H1 (cell line): ENCODE measurements around the gene ALOX12. TPM values are rescaled to one million over a fixed set of nuclear protein-coding genes. Genes with fewer than 3 reads are reported as not detected.

ENCODE experiments used
- CTCF ChIA-PET: fragments of 300-600 bp; sonication (Branson Sonifier 250); formaldehyde crosslinking; loops from one replicate; lab custom pipeline; 2021; ENCODE audit not compliant: partially characterized antibody; lab: Charles Lee
- POLR2A ChIA-PET: fragments of 300-600 bp; sonication (Branson Sonifier 250); formaldehyde crosslinking; loops from one replicate; lab custom pipeline; 2021; ENCODE audit warnings: inconsistent platforms; ENCODE audit not compliant: partially characterized antibody; lab: Charles Lee
- DNase-seq, 2 experiments: peaks; one replicate each; pipeline versions ENCODE4 v3.0.0 to v3.0.0-alpha.2; 2010 to 2022; ENCODE audit warnings: low spot score in 2 of 2, low read depth in 1 of 2, mixed read lengths in 1 of 2
- FAIRE-seq: peaks from 2 replicates; lab custom pipeline; 2011; peaks lifted over from hg19 to GRCh38; lab: Jason Lieb, UNC
- H2AFZ ChIP-seq: 2 replicates; pipeline ENCODE4 v1.8.1; 2012; ENCODE audit warnings: low read length, inconsistent platforms
- H2AK5ac ChIP-seq: 2 replicates; pipeline ENCODE4 v1.6.1; 2013; ENCODE audit warnings: low read depth, low read length
- H2BK120ac ChIP-seq: replicated peaks from 2 replicates; pipeline ENCODE3; 2013; ENCODE audit warnings: low read depth, low read length, inconsistent platforms
- H2BK12ac ChIP-seq: 2 replicates; pipeline ENCODE4 v1.6.1; 2013; ENCODE audit warnings: low read depth, low read length
- H2BK15ac ChIP-seq: 2 replicates; pipeline ENCODE4 v1.6.1; 2013; ENCODE audit warnings: low read length
- H2BK20ac ChIP-seq: 2 replicates; pipeline ENCODE4 v1.6.1; 2013; ENCODE audit warnings: low read length
- H2BK5ac ChIP-seq: 2 replicates; pipeline ENCODE4 v1.6.1; 2013; ENCODE audit warnings: low read depth, low read length
- H3K14ac ChIP-seq: 2 replicates; pipeline ENCODE4 v1.6.1; 2013; ENCODE audit warnings: inconsistent platforms; ENCODE audit not compliant: insufficient read length
- H3K18ac ChIP-seq: 2 replicates; pipeline ENCODE4 v1.6.1; 2013; ENCODE audit warnings: low read length; ENCODE audit errors: extremely low read depth
- H3K23ac ChIP-seq: 2 replicates; pipeline ENCODE4 v1.6.1; 2013; ENCODE audit warnings: inconsistent platforms; ENCODE audit not compliant: insufficient read length
- H3K23me2 ChIP-seq: 2 replicates; pipeline ENCODE4 v1.6.1; 2013; ENCODE audit warnings: low read depth, low read length
- H3K27ac ChIP-seq: 2 replicates; pipeline ENCODE4 v1.6.1; 2011; ENCODE audit warnings: low read depth, low read length, inconsistent platforms
- H3K27me3 ChIP-seq, 4 experiments: replicated peaks in 1 of 4; 1 replicate in 1 of 4; 2 replicates in 3 of 4; pipeline versions ENCODE4 v1.6.1 to v1.8.1; 2011 to 2013; ENCODE audit warnings: low read length in 3 of 4, mild to moderate bottlenecking in 3 of 4, inconsistent platforms in 2 of 4, mixed read lengths in 2 of 4, moderate library complexity in 1 of 4; ENCODE audit not compliant: control insufficient read depth in 3 of 4, insufficient read depth in 3 of 4; ENCODE audit errors: extremely low read depth in 1 of 4
- H3K36me3 ChIP-seq, 4 experiments: 2 replicates each; pipeline versions ENCODE4 v1.6.1 to v1.8.1; 2011 to 2013; ENCODE audit warnings: mild to moderate bottlenecking in 4 of 4, low read length in 3 of 4, moderate library complexity in 2 of 4, control low read depth in 1 of 4, inconsistent platforms in 1 of 4; ENCODE audit not compliant: insufficient read depth in 4 of 4, control insufficient read depth in 2 of 4
- H3K4ac ChIP-seq: replicated peaks from 2 replicates; pipeline ENCODE3; 2013; ENCODE audit warnings: low read length, low read depth, mixed read lengths, inconsistent platforms; ENCODE audit not compliant: insufficient read length
- H3K4me1 ChIP-seq, 4 experiments: replicated peaks in 1 of 4; 1 replicate in 1 of 4; 2 replicates in 3 of 4; pipeline versions ENCODE4 v1.6.1 to v1.8.1; 2011 to 2013; ENCODE audit warnings: low read length in 3 of 4, inconsistent platforms in 2 of 4, mixed read lengths in 1 of 4; ENCODE audit not compliant: insufficient read depth in 4 of 4, control insufficient read depth in 3 of 4
- H3K4me2 ChIP-seq, 2 experiments: 2 replicates each; pipeline versions ENCODE4 v1.6.1 to v1.8.1; 2011 to 2013; ENCODE audit warnings: low read depth in 2 of 2, low read length in 2 of 2, control low read depth in 1 of 2, inconsistent platforms in 1 of 2, mild to moderate bottlenecking in 1 of 2; ENCODE audit not compliant: insufficient read depth in 1 of 2
- H3K4me3 ChIP-seq, 4 experiments: fragments of 200-600, 300-600 bp in 1 of 4; sonication (generic), shearing (Covaris generic), sonication (Bioruptor Twin) in 1 of 4; 2 replicates each; pipeline versions ENCODE4 v1.5.1 to v1.8.1; 2011 to 2016; ENCODE audit warnings: low read length in 4 of 4, low read depth in 3 of 4, control low read depth in 2 of 4, inconsistent platforms in 2 of 4, mild to moderate bottlenecking in 2 of 4, mixed read lengths in 1 of 4, moderate library complexity in 1 of 4; ENCODE audit not compliant: insufficient read depth in 2 of 4; ENCODE audit errors: extremely low read depth in 1 of 4
- H3K56ac ChIP-seq: replicated peaks from 2 replicates; pipeline ENCODE3; 2013; ENCODE audit warnings: low read depth, mild to moderate bottlenecking, mixed read lengths, low read length, inconsistent platforms; ENCODE audit not compliant: insufficient read length
- H3K79me1 ChIP-seq: 2 replicates; pipeline ENCODE4 v1.6.1; 2013; ENCODE audit warnings: low read depth, low read length, control low read depth
- H3K79me2 ChIP-seq, 2 experiments: 2 replicates each; pipeline versions ENCODE4 v1.6.1 to v1.8.1; 2012 to 2013; ENCODE audit warnings: low read length in 2 of 2, mild to moderate bottlenecking in 2 of 2, inconsistent platforms in 1 of 2; ENCODE audit not compliant: insufficient read depth in 2 of 2, control insufficient read depth in 1 of 2
- H3K9ac ChIP-seq, 4 experiments: replicated peaks in 1 of 4; 1 replicate in 1 of 4; 2 replicates in 3 of 4; pipeline versions ENCODE4 v1.6.1 to v1.8.1; 2011 to 2013; ENCODE audit warnings: low read depth in 3 of 4, low read length in 3 of 4, control low read depth in 2 of 4, mild to moderate bottlenecking in 2 of 4, moderate library complexity in 2 of 4, inconsistent platforms in 1 of 4; ENCODE audit errors: extremely low read depth in 1 of 4
- H3K9me3 ChIP-seq, 2 experiments: 2 replicates each; pipeline versions ENCODE4 v1.6.1 to v1.8.1; 2012 to 2013; ENCODE audit warnings: mild to moderate bottlenecking in 2 of 2, moderate library complexity in 2 of 2, control low read depth in 1 of 2, inconsistent platforms in 1 of 2, low read depth in 1 of 2, low read length in 1 of 2, mixed read lengths in 1 of 2; ENCODE audit not compliant: insufficient read depth in 2 of 2
- H4K20me1 ChIP-seq, 2 experiments: replicated peaks in 1 of 2; 2 replicates each; pipeline versions ENCODE3 to v1.8.1; 2011 to 2013; ENCODE audit warnings: inconsistent platforms in 2 of 2, low read length in 2 of 2, mild to moderate bottlenecking in 1 of 2; ENCODE audit not compliant: insufficient read depth in 2 of 2, control insufficient read depth in 1 of 2
- H4K5ac ChIP-seq: 2 replicates; pipeline ENCODE4 v1.6.1; 2013; ENCODE audit warnings: low read length, low read depth, mixed read lengths, inconsistent platforms; ENCODE audit not compliant: insufficient read length
- H4K8ac ChIP-seq: 2 replicates; pipeline ENCODE4 v1.8.0; 2013; ENCODE audit warnings: mild to moderate bottlenecking, moderate library complexity, low read length, inconsistent platforms; ENCODE audit not compliant: insufficient read depth; ENCODE audit errors: extremely low read depth
- H4K91ac ChIP-seq: replicated peaks from 2 replicates; pipeline ENCODE3; 2013; ENCODE audit warnings: low read length, mixed read lengths, inconsistent platforms; ENCODE audit not compliant: insufficient read length
- ASH2L ChIP-seq: fragments of 200-600, 300-600 bp; sonication (generic); IDR thresholded peaks from one replicate; pipeline ENCODE4 v1.7.1; 2017; ENCODE audit warnings: low read length
- FOSL1 ChIP-seq: IDR thresholded peaks from 2 replicates; pipeline ENCODE4 v1.6.1; 2011; ENCODE audit warnings: mild to moderate bottlenecking, low read depth, low read length, moderate library complexity; ENCODE audit not compliant: insufficient read depth
- HDAC6 ChIP-seq: IDR thresholded peaks from one replicate; pipeline ENCODE4 v1.7.1; 2012; ENCODE audit warnings: low read depth, mild to moderate bottlenecking, inconsistent platforms, low read length, moderate library complexity
- KDM1A ChIP-seq: fragments of 200-600, 300-600 bp; sonication (generic); IDR thresholded peaks from 2 replicates; pipeline ENCODE4 v1.7.1; 2016; ENCODE audit warnings: mild to moderate bottlenecking, low read length, borderline replicate concordance
- KDM5A ChIP-seq: fragments of 200-600 bp; IDR thresholded peaks from 2 replicates; pipeline ENCODE4 v1.7.1; 2012; ENCODE audit warnings: mild to moderate bottlenecking, low read length, inconsistent platforms, mixed read lengths
- MAFK ChIP-seq: IDR thresholded peaks from 2 replicates; pipeline ENCODE4 v1.6.1; 2012; ENCODE audit warnings: low read depth, mild to moderate bottlenecking, improper control_type of control experiment, low read length
- RNF2 ChIP-seq: fragments of 200-900, 300-1000 bp; sonication (generic); IDR thresholded peaks from 2 replicates; pipeline ENCODE4 v1.7.1; 2016; ENCODE audit warnings: borderline replicate concordance, low read depth, mild to moderate bottlenecking, antibody characterized with exemption, low read length; ENCODE audit not compliant: poor library complexity, severe bottlenecking; ENCODE audit errors: missing control alignments
- SAP30 ChIP-seq: fragments of 300-600 bp; sonication (generic); IDR thresholded peaks from 2 replicates; pipeline ENCODE4 v1.7.1; 2012; ENCODE audit warnings: low read length, moderate library complexity, mild to moderate bottlenecking, inconsistent platforms; ENCODE audit not compliant: insufficient read depth, insufficient replicate concordance
- SIX5 ChIP-seq: IDR thresholded peaks from 2 replicates; pipeline ENCODE4 v1.6.1; 2011; ENCODE audit warnings: mild to moderate bottlenecking, low read depth, low read length
- TAF1 ChIP-seq: IDR thresholded peaks from 2 replicates; pipeline ENCODE4 v1.6.1; 2011; ENCODE audit warnings: mild to moderate bottlenecking, low read depth, low read length
- WGBS, 2 experiments: shearing (Covaris generic) in 1 of 2; methylation state at CpG; one replicate each; pipeline versions ENCODE4 v1.1.6 to v1.1.7; 2013 to 2015; ENCODE audit warnings: low lambda C conversion rate in 2 of 2, mixed read lengths in 2 of 2, inconsistent platforms in 1 of 2, low coverage in 1 of 2, missing lambda C conversion rate in 1 of 2; ENCODE audit not compliant: insufficient replicate concordance in 2 of 2, insufficient coverage in 1 of 2, insufficient read length in 1 of 2; ENCODE audit errors: extremely low coverage in 1 of 2, missing lambda C conversion rate in 1 of 2; 5-methylcytosine and 5-hydroxymethylcytosine counted together
- polyA plus RNA-seq, 7 experiments: library from polyadenylated mRNA; depleted of rRNA in 3 of 7; stranded (reverse) in 5 of 7; unstranded in 2 of 7; fragments of >200 nt in 5 of 7; fragments of 200-250 nt in 2 of 7; gene quantifications; 1 replicate in 5 of 7; 2 replicates in 1 of 7; 4 replicates in 1 of 7; pipeline versions ENCODE4 v1.2.1 to v1.2.3, GENCODE V29; 2011 to 2013; ENCODE audit warnings: missing spikeins in 2 of 7, mixed read lengths in 2 of 7
- total RNA-seq: library from RNA; stranded (reverse); fragmentation: NEBNext Ultra II Directional; extraction: Animal tissue kit (Norgen Biotek cat#: 25700); gene quantifications from 2 replicates; pipeline ENCODE4 v1.2.1, GENCODE V29; 2021
- TF ChIP-seq, protein P1 (sequence below): IDR thresholded peaks from 2 replicates; pipeline ENCODE4 v1.6.1; 2012; ENCODE audit warnings: low read length, inconsistent platforms

Gene ALOX12
- total and polyA plus RNA-seq, 2 of the 8 experiments (the other 6 are each of a cell fraction or from before 2014, with no cell fraction given) = 1.4 to 2.0 TPM

DNA sequence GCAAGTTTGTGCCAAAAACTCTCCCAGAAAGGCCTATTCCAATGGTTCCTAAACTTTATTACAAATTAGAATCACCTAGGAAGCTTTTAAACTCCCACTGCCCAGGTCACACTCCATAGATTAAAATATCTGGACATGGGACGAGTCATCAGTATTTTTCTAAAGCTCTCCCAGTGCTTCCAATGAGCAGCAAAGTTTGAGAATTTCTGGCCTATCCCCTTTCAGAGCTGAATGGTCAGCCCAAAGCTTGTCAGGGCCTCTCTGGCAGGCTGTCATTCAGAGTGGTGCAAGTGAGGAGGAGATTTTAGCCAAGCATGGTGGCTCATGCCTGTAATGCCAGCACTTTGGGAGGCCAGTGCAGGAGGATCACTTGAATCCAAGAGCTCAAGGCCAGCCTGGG lies 29.4 kb downstream of the ALOX12 start:
- no peaks in the 10 kb centered on the region for H3K79me2 ChIP-seq
- TF ChIP-seq KDM5A (no peak), ASH2L (no peak), HDAC6 (no peak), RNF2 (no peak), SAP30 (no peak), SIX5 (no peak), MAFK (no peak), KDM1A (no peak), TAF1 (no peak), FOSL1 (no peak)
- TF ChIP-seq, protein P1, sequence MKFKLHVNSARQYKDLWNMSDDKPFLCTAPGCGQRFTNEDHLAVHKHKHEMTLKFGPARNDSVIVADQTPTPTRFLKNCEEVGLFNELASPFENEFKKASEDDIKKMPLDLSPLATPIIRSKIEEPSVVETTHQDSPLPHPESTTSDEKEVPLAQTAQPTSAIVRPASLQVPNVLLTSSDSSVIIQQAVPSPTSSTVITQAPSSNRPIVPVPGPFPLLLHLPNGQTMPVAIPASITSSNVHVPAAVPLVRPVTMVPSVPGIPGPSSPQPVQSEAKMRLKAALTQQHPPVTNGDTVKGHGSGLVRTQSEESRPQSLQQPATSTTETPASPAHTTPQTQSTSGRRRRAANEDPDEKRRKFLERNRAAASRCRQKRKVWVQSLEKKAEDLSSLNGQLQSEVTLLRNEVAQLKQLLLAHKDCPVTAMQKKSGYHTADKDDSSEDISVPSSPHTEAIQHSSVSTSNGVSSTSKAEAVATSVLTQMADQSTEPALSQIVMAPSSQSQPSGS = no peak

More for the DNA sequence above, 29.4 kb downstream of the ALOX12 start:
- Histone ChIP-seq H3K23me2 (peaks cover 11% of the 10 kb centered on the region), H2BK120ac (no peak overlapping the region), H3K27me3 (peaks cover 0 to 16% (median 14%) of the 10 kb centered on the region in 4 experiments; a peak in 6 of 7 replicates), H3K4ac (no peak overlapping the region), H3K9ac (no peak overlapping the region), H4K91ac (no peak overlapping the region), H3K4me2 (no peak overlapping the region), H3K56ac (no peak overlapping the region), H3K4me3 (no peak overlapping the region), H3K18ac (no peak overlapping the region), H3K4me1 (peaks cover 0 to 6% (median 3%) of the 10 kb centered on the region in 4 experiments; a peak in 6 of 7 replicates), H2BK15ac (no peak overlapping the region), H3K9me3 (no peaks in the 10 kb centered on the region), H4K5ac (no peak overlapping the region), H3K14ac (no peak overlapping the region), H3K79me1 (no peaks in the 10 kb centered on the region), H2AFZ (no peak overlapping the region), H4K8ac (no peak overlapping the region), H2AK5ac (no peak overlapping the region), H2BK20ac (no peak overlapping the region), H3K36me3 (peaks cover 0 to 8% (median 3%) of the 10 kb centered on the region in 4 experiments; a peak in 1 of 8 replicates), H3K23ac (no peak overlapping the region), H3K27ac (no peak overlapping the region), H2BK12ac (no peak overlapping the region), H2BK5ac (no peak overlapping the region), H4K20me1 (no peaks in the 10 kb centered on the region)
- FAIRE-seq (no peak), DNase-seq (no peak)
- POLR2A ChIA-PET = interaction anchor here (1.3 to 2.7 kb wide), 2 partner anchors 10 to 17 kb away, joined by 5 to 15 read pairs; partner anchors contain the start of gene SLC16A13
- CTCF ChIA-PET = interaction anchor here (0.7 to 2.4 kb wide), 5 partner anchors 14 to 152 kb away, joined by 3 to 6 read pairs (median 3); no protein-coding TSS in a partner anchor
- WGBS, 2 experiments = 71% methylated on average over 1 of the region's 1 CpG; no CpG with 5 or more reads in 1 of the 2 experiments
